GM18498 (cell line): ENCODE measurements around the gene VASH1.

Source experiments
- ATAC-seq: cut with Tn5 transposase; IDR thresholded peaks from one replicate; pipeline ENCODE4 v1.9.1; 2021; ENCODE audit warnings: mild to moderate bottlenecking, moderate library complexity; ENCODE audit not compliant: unreplicated experiment

The VASH1 gene

GRCh38 chr14:76770521-76771436 is 9.5 kb downstream of the VASH1 start:
- ATAC-seq, result no peak

GRCh38 chr14:76771437-76771980 is 10.2 kb downstream of the VASH1 start:
- ATAC-seq, result no peak

GRCh38 chr14:76772300-76773187 is 11.3 kb downstream of the VASH1 start:
- ATAC-seq, result no peak

GRCh38 chr14:76773188-76773885 is 12.1 kb downstream of the VASH1 start:
- ATAC-seq, result no peak

- no peak for ATAC-seq
These were observed 12.9 kb downstream of the VASH1 start for GRCh38 chr14:76773956-76774820.

- no peak for ATAC-seq
These were observed 13.8 kb downstream of the VASH1 start for GRCh38 chr14:76774821-76775694.

- ATAC-seq, result no peak
These were observed 14.6 kb downstream of the VASH1 start for GRCh38 chr14:76775695-76776427.

- ATAC-seq, result no peak
These were observed 15.4 kb downstream of the VASH1 start for GRCh38 chr14:76776428-76777251.

- ATAC-seq, result no peak
These were observed 16.5 kb downstream of the VASH1 start for GRCh38 chr14:76777721-76778120.

GRCh38 chr14:76778546-76779215 is 17.4 kb downstream of the VASH1 start:
- no peak for ATAC-seq

GRCh38 chr14:76779221-76780057 is 18.2 kb downstream of the VASH1 start:
- no peak for ATAC-seq

GRCh38 chr14:76780058-76780345 is 18.7 kb downstream of the VASH1 start:
- no peak for ATAC-seq

GRCh38 chr14:76780360-76780759 is 19.1 kb downstream of the VASH1 start:
- ATAC-seq, result no peak

- no peak for ATAC-seq
These were observed 19.8 kb downstream of the VASH1 start for GRCh38 chr14:76780875-76781647.

GRCh38 chr14:76781648-76782051 is 20.4 kb downstream of the VASH1 start:
- ATAC-seq, result no peak
